Lower leg skin (tissue), 3 donors: ENCODE measurements around the gene KIAA1614.

Experiments used
- CTCF ChIP-seq, 3 donors: fragments of 450-650 bp; IDR thresholded peaks; one replicate each; pipeline ENCODE4 v1.5.1; 2016; ENCODE audit warnings: antibody characterized with exemption in 3 of 3, mild to moderate bottlenecking in 3 of 3, moderate library complexity in 2 of 3
- POLR2A ChIP-seq, 2 donors: fragments of 450-650 bp; IDR thresholded peaks; one replicate each; pipeline ENCODE4 v1.6.1; 2016 to 2017; ENCODE audit warnings: antibody characterized with exemption in 2 of 2, mild to moderate bottlenecking in 1 of 2, moderate library complexity in 1 of 2

GRCh38 chr1:180921386-180921785, 8.7 kb downstream of the KIAA1614 start:
- no peak for TF ChIP-seq POLR2A (IDR thresholded peaks at IDR 0.05)
- no peak for TF ChIP-seq CTCF (IDR thresholded peaks at IDR 0.05)
